ENCODE data around the gene PTPN14. TPM values are rescaled to one million over a fixed set of nuclear protein-coding genes. Genes with fewer than 3 reads are reported as not detected.

PTPN14 gene
- total RNA-seq, 1 experiment from 2014 or later, result 37.5 TPM

DNA sequence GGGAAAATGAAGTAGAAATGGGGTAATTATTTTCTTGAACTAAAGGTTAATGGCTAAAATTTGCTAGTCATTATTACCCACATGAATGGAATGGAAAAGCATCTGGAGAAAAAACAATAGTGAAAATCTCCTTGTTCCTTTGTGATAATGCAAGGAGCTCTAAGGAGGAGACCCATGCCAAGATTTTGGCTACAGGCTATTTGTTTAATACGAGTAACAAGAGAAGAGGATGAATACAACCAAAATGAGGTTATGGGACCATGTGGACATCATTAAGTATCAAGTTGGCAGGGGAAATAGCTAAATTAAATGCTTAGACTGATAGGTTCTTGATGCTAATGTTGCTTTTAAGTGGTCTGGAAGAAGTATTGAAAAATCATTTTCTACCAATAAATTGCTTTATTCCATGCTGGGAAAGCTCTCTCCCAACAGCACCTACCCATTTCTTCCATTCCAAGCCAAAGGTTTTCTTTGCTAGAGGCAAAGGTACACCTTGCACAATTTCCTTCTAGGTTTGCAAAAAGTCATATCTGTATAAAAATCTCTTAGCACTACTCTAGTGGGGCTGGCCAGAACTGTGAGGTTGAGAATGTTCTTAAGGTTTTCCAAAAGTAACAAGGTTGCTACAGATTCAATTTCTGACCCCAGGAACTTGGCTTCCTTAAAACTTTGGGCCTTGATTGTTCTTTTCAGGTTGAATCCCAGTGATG is 170.3 kb downstream of the PTPN14 start:
- peaks cover 15 to 24% of the 10 kb centered on the region in 2 experiments for H3K4me1 ChIP-seq (ENCODE audit: control insufficient read depth in 1 of 2, insufficient read depth in 2 of 2, low read length in 2 of 2)
- H2AFZ ChIP-seq (ENCODE audit: low read depth, low read length, poor library complexity, severe bottlenecking), result no peak overlapping the region
- TF ChIP-seq ZFX (IDR thresholded peaks at IDR 0.05) (no peak), EZH2 (IDR thresholded peaks at IDR 0.05) (no peak)
- TF ChIP-seq, protein P1, sequence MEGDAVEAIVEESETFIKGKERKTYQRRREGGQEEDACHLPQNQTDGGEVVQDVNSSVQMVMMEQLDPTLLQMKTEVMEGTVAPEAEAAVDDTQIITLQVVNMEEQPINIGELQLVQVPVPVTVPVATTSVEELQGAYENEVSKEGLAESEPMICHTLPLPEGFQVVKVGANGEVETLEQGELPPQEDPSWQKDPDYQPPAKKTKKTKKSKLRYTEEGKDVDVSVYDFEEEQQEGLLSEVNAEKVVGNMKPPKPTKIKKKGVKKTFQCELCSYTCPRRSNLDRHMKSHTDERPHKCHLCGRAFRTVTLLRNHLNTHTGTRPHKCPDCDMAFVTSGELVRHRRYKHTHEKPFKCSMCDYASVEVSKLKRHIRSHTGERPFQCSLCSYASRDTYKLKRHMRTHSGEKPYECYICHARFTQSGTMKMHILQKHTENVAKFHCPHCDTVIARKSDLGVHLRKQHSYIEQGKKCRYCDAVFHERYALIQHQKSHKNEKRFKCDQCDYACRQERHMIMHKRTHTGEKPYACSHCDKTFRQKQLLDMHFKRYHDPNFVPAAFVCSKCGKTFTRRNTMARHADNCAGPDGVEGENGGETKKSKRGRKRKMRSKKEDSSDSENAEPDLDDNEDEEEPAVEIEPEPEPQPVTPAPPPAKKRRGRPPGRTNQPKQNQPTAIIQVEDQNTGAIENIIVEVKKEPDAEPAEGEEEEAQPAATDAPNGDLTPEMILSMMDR (IDR thresholded peaks at IDR 0.05 in 2 of 3, conservative IDR thresholded peaks at IDR 0.05 in 1 of 3; ENCODE audit: borderline replicate concordance in 1 of 3, insufficient read depth in 1 of 3, low read depth in 2 of 3, low read length in 2 of 3), result no peak
- H3K27me3 ChIP-seq (ENCODE audit: insufficient read depth, low read length), result no peaks in the 10 kb centered on the region
- ChIA-PET POLR2A (no interaction called here), CTCF (interaction anchor here (1.5 kb wide), 1 partner anchor 8 kb away, joined by 3 read pairs; no protein-coding TSS in a partner anchor), RAD21 (ENCODE audit: low non-redundant PET in 1 of 2, low total read pairs in 2 of 2, uncharacterized antibody in 2 of 2, unreplicated experiment in 2 of 2) (no interaction called here)
- intact Hi-C loops (cut with micrococcal nuclease), result no loop called here
- ATAC-seq (no peak), DNase-seq (ENCODE audit: low read depth, low spot score) (no peak)
- no peaks in the 10 kb centered on the region for H3K79me2 ChIP-seq (ENCODE audit: insufficient read depth, low read length)
- H3K4me2 ChIP-seq (ENCODE audit: low read length), result 0 out of 2 replicates have a peak overlapping the region, but pooled peaks have one; percentile 21
- no peak overlapping the region for H3K9ac ChIP-seq (ENCODE audit: low read length)
- H3K36me3 ChIP-seq (ENCODE audit: control insufficient read depth in 1 of 2, insufficient read depth in 2 of 2, low read length in 2 of 2), result peaks cover 2 to 18% of the 10 kb centered on the region in 2 experiments; a peak in 3 of 4 replicates
- H4K20me1 ChIP-seq (ENCODE audit: insufficient read depth), result no peaks in the 10 kb centered on the region
- no TSS peak for BruUV-seq (replicated peaks)
- no peak overlapping the region for H3K4me3 ChIP-seq (replicated peaks in 1 of 2; ENCODE audit: low read depth in 1 of 2, low read length in 2 of 2)
- no peaks in the 10 kb centered on the region for H3K9me3 ChIP-seq (ENCODE audit: control insufficient read depth in 1 of 2, insufficient read depth in 1 of 2, low read depth in 1 of 2, low read length in 2 of 2)
- peak overlapping the region; percentile 46 for H3K27ac ChIP-seq (ENCODE audit: low read depth, low read length)
- no peaks in the 10 kb centered on the region for H3K9me2 ChIP-seq (ENCODE audit: insufficient read depth)

DNA sequence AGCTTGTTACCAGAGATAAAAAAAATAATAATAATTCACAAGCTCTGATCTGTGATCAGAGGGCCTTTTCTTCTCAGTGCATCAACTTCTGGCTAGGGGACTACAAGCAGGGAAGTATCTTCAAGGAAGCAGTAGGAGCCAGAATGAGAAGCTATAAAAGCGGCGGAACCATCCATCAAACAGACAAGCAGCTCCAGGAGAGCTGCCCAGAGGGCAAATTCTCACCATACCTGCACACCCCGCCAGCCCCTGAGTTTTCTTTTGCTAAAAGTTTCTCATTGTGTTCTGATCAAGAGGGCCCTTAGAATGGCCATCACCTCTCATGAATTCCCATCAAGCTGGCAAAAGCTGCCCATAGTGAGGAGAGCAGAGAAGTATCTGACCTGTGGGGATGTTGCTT is 171.0 kb downstream of the PTPN14 start:
- Histone ChIP-seq H3K27me3 (ENCODE audit: insufficient read depth, low read length) (no peaks in the 10 kb centered on the region), H3K79me2 (ENCODE audit: insufficient read depth, low read length) (no peaks in the 10 kb centered on the region), H4K20me1 (ENCODE audit: insufficient read depth) (no peaks in the 10 kb centered on the region), H3K4me3 (replicated peaks in 1 of 2; ENCODE audit: low read depth in 1 of 2, low read length in 2 of 2) (no peak overlapping the region), H3K4me1 (ENCODE audit: control insufficient read depth in 1 of 2, insufficient read depth in 2 of 2, low read length in 2 of 2) (peaks cover 15 to 24% of the 10 kb centered on the region in 2 experiments), H3K4me2 (ENCODE audit: low read length) (0 out of 2 replicates have a peak overlapping the region, but pooled peaks have one; percentile 21), H3K9me2 (ENCODE audit: insufficient read depth) (no peaks in the 10 kb centered on the region), H2AFZ (ENCODE audit: low read depth, low read length, poor library complexity, severe bottlenecking) (no peak overlapping the region), H3K36me3 (ENCODE audit: control insufficient read depth in 1 of 2, insufficient read depth in 2 of 2, low read length in 2 of 2) (peaks cover 2 to 18% of the 10 kb centered on the region in 2 experiments; a peak in 2 of 4 replicates), H3K27ac (ENCODE audit: low read depth, low read length) (peak overlapping the region; percentile 46), H3K9ac (ENCODE audit: low read length) (no peak overlapping the region), H3K9me3 (ENCODE audit: control insufficient read depth in 1 of 2, insufficient read depth in 1 of 2, low read depth in 1 of 2, low read length in 2 of 2) (no peaks in the 10 kb centered on the region)
- ATAC-seq (peak; percentile 67), DNase-seq (ENCODE audit: low read depth, low spot score) (no peak)
- POLR2A ChIA-PET, result no interaction called here
- intact Hi-C loops (cut with micrococcal nuclease), result no loop called here
- no TSS peak for BruUV-seq (replicated peaks)
- RAD21 ChIA-PET (ENCODE audit: low non-redundant PET in 1 of 2, low total read pairs in 2 of 2, uncharacterized antibody in 2 of 2, unreplicated experiment in 2 of 2), result no interaction called here
- CTCF ChIA-PET, result interaction anchor here (1.5 kb wide), 1 partner anchor 9 kb away, joined by 3 read pairs; no protein-coding TSS in a partner anchor
- no peak for TF ChIP-seq POLR2A (IDR thresholded peaks at IDR 0.05; ENCODE audit: borderline replicate concordance, extremely low read depth, insufficient read depth, insufficient read length)
- TF ChIP-seq POLR2AphosphoS5 (IDR thresholded peaks at IDR 0.05; ENCODE audit: low read depth, low read length), result no peak
- TF ChIP-seq SRF (IDR thresholded peaks at IDR 0.05; ENCODE audit: low read depth), result no peak
- TF ChIP-seq, protein P2, sequence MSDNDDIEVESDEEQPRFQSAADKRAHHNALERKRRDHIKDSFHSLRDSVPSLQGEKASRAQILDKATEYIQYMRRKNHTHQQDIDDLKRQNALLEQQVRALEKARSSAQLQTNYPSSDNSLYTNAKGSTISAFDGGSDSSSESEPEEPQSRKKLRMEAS (IDR thresholded peaks at IDR 0.05), result no peak
- TF ChIP-seq ZFX (IDR thresholded peaks at IDR 0.05), result no peak
- TF ChIP-seq FOSL1 (IDR thresholded peaks at IDR 0.05; ENCODE audit: low read depth), result no peak
- no peak for TF ChIP-seq EZH2phosphoT487 (IDR thresholded peaks at IDR 0.05; ENCODE audit: borderline replicate concordance)
- no peak for TF ChIP-seq ELF1 (IDR thresholded peaks at IDR 0.05; ENCODE audit: borderline replicate concordance, low read depth)
- no peak for TF ChIP-seq SIN3A (IDR thresholded peaks at IDR 0.05; ENCODE audit: low read depth)
- TF ChIP-seq JUND (IDR thresholded peaks at IDR 0.05), result no peak
- TF ChIP-seq, protein P3, sequence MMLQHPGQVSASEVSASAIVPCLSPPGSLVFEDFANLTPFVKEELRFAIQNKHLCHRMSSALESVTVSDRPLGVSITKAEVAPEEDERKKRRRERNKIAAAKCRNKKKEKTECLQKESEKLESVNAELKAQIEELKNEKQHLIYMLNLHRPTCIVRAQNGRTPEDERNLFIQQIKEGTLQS (IDR thresholded peaks at IDR 0.05), result no peak
- TF ChIP-seq, protein P4, sequence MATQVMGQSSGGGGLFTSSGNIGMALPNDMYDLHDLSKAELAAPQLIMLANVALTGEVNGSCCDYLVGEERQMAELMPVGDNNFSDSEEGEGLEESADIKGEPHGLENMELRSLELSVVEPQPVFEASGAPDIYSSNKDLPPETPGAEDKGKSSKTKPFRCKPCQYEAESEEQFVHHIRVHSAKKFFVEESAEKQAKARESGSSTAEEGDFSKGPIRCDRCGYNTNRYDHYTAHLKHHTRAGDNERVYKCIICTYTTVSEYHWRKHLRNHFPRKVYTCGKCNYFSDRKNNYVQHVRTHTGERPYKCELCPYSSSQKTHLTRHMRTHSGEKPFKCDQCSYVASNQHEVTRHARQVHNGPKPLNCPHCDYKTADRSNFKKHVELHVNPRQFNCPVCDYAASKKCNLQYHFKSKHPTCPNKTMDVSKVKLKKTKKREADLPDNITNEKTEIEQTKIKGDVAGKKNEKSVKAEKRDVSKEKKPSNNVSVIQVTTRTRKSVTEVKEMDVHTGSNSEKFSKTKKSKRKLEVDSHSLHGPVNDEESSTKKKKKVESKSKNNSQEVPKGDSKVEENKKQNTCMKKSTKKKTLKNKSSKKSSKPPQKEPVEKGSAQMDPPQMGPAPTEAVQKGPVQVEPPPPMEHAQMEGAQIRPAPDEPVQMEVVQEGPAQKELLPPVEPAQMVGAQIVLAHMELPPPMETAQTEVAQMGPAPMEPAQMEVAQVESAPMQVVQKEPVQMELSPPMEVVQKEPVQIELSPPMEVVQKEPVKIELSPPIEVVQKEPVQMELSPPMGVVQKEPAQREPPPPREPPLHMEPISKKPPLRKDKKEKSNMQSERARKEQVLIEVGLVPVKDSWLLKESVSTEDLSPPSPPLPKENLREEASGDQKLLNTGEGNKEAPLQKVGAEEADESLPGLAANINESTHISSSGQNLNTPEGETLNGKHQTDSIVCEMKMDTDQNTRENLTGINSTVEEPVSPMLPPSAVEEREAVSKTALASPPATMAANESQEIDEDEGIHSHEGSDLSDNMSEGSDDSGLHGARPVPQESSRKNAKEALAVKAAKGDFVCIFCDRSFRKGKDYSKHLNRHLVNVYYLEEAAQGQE (IDR thresholded peaks at IDR 0.05; ENCODE audit: low read depth), result no peak
- TF ChIP-seq ZNF274 (IDR thresholded peaks at IDR 0.05; ENCODE audit: low read depth, low read length), result no peak
